Neural progenitor cell (in vitro differentiated cells): ENCODE results near the gene BMPR1A.

Experiments used
- EZH2 ChIP-seq: fragments of 200-600 bp; sonication (generic); IDR thresholded peaks from 2 replicates; pipeline ENCODE4 v1.6.1; 2017; ENCODE audit warnings: antibody characterized with exemption, mild to moderate bottlenecking, moderate library complexity
- TF ChIP-seq, protein P1 (sequence below): fragments of 200-600 bp; sonication (generic); IDR thresholded peaks from 2 replicates; pipeline ENCODE4 v1.5.1; 2017; ENCODE audit warnings: antibody characterized with exemption, mild to moderate bottlenecking

DNA sequence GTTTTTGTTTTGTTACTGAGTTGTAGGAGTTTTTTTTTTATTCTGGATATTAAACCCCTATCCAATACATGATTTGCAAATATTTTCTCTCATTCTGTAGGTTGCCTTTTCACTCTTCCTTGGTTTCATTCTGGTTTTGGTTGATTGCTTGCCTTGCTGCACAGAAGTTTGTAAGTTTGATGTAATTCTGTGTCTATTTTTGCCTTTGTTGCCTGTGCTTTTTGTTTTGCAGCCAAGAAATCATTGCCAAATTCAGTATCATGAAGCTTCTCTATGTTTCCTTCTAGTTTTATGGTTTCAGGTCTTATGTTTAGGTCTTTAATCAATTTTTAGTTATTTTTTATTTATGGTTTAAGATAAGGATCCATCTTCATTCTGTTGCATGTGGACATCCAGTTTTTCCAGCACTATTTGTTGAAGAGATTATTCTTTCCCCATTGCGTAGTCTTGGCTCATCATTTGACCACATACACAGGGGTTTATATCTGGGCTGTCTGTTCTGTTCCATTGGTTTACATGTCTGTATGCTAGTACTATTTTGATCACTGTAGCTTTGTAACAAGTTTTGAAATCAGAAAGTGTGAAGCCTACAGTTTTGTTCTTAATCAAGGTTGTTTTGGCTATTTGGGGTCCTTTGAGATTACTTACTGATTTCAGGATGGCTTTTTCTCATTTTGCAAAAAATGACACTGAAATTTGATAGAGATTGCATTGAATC, 26.4 kb downstream of the BMPR1A start:
- TF ChIP-seq, protein P1, sequence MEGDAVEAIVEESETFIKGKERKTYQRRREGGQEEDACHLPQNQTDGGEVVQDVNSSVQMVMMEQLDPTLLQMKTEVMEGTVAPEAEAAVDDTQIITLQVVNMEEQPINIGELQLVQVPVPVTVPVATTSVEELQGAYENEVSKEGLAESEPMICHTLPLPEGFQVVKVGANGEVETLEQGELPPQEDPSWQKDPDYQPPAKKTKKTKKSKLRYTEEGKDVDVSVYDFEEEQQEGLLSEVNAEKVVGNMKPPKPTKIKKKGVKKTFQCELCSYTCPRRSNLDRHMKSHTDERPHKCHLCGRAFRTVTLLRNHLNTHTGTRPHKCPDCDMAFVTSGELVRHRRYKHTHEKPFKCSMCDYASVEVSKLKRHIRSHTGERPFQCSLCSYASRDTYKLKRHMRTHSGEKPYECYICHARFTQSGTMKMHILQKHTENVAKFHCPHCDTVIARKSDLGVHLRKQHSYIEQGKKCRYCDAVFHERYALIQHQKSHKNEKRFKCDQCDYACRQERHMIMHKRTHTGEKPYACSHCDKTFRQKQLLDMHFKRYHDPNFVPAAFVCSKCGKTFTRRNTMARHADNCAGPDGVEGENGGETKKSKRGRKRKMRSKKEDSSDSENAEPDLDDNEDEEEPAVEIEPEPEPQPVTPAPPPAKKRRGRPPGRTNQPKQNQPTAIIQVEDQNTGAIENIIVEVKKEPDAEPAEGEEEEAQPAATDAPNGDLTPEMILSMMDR: no peak
- TF ChIP-seq EZH2: no peak
